ENCODE data around the gene MSH2. TPM values are rescaled to one million over a fixed set of nuclear protein-coding genes. Genes with fewer than 3 reads are reported as not detected.

MSH2 gene
- total RNA-seq, 1 donor from 2014 or later, result 38.1 TPM

DNA sequence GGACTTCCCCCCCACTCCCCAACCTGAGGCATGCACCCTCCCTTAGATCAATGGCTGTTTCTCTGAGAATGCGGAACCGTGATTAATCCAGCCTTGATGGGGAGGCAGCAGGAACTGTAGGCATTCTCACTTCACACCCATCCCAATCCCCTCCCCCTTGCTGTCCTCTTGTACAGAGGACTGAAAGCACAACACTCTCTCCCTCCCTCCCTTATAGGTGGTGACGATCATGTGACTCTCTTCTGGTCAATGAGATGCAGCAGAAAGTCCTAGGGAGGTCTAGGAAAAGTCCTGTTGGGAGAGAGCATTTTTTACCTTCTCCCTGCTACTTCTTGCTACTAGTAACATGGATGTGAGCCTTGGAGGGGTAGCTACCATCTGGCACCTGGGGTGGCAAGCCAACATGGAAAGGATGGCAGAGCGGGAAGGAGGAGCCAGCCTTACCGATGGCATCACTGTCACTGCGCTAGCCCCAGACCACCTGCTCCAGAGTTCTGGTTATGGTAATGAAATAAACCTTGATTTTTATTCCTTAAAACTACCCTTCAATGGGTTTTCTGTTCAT lies 106.9 kb downstream of the MSH2 start:
- DNase-seq (ENCODE audit: low read depth), result no peak
- H3K4me3 ChIP-seq (ENCODE audit: low read depth, low read length), result no peak overlapping the region
- no peak for TF ChIP-seq CTCF (conservative IDR thresholded peaks at IDR 0.05; ENCODE audit: low read depth, low read length)

DNA sequence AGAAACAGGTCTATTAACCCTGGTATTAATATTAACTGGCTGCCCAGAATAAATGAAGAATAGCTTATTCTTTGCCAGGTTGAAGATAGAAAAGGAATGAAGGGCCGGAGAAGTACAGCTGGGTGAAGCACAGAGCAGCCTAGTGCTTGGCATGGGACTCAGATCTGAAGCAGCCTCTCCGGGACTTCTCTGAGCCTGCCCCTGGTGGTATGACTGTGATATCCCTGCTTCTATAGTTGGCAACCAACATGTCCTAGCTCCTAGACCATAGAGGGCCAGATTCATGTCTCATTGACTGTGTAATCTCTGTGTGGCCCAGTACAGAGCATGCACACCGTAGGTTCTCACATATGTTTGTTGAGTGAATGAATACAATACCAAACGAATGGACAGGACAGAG lies 107.8 kb downstream of the MSH2 start:
- DNase-seq (ENCODE audit: low read depth), result no peak
- H3K4me3 ChIP-seq (ENCODE audit: low read depth, low read length), result no peak overlapping the region
- TF ChIP-seq CTCF (conservative IDR thresholded peaks at IDR 0.05; ENCODE audit: low read depth, low read length), result no peak

GRCh38 chr2:47512581-47513083 lies 109.7 kb downstream of the MSH2 start:
- no peak for TF ChIP-seq CTCF (conservative IDR thresholded peaks at IDR 0.05; ENCODE audit: low read depth, low read length)
- no peak overlapping the region for H3K4me3 ChIP-seq (ENCODE audit: low read depth, low read length)
- DNase-seq (ENCODE audit: low read depth), result no peak

DNA sequence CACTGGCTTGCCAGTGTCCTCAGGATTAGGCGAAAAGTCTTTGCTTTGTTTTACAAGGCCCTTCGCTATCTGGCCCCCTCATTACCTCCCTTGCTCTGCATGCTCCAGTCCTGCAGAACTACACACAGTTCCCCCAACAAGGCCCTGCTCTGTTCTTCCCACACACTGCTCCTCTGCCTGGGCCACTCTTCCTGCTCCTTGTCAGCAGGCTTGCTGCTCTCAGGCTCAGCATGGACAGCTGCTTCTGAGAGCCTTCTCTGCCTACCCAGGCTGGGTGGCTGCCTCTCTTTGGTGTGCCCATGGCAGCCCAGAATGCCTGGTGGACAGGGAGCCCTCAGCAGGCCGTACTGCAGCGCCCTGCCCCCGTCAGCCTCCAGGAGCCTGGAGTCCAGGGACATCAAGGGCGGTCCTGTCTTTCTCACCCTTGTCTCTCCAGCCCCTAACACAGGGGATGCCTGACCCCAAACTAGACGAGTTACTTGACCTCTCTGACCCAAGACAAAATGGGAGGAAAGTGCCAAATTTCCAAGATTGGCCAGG lies 111.1 kb downstream of the MSH2 start:
- DNase-seq (ENCODE audit: low read depth), result no peak
- no peak overlapping the region for H3K4me3 ChIP-seq (ENCODE audit: low read depth, low read length)
- TF ChIP-seq CTCF (conservative IDR thresholded peaks at IDR 0.05; ENCODE audit: low read depth, low read length), result no peak

GRCh38 chr2:47516360-47517104 lies 113.6 kb downstream of the MSH2 start:
- DNase-seq (ENCODE audit: low read depth), result no peak
- H3K4me3 ChIP-seq (ENCODE audit: low read depth, low read length), result no peak overlapping the region
- no peak for TF ChIP-seq CTCF (conservative IDR thresholded peaks at IDR 0.05; ENCODE audit: low read depth, low read length)

GRCh38 chr2:47518497-47519146 lies 115.7 kb downstream of the MSH2 start:
- no peak for TF ChIP-seq CTCF (conservative IDR thresholded peaks at IDR 0.05; ENCODE audit: low read depth, low read length)
- H3K4me3 ChIP-seq (ENCODE audit: low read depth, low read length), result no peak overlapping the region
- DNase-seq (ENCODE audit: low read depth), result no peak
